HG03354 (cell line): Measurements from ENCODE around the gene FCHSD2.

Experiments used
- ATAC-seq: cut with Tn5 transposase; IDR thresholded peaks from one replicate; pipeline ENCODE4 v1.9.1; 2021; ENCODE audit warnings: mild to moderate bottlenecking; ENCODE audit not compliant: unreplicated experiment, poor library complexity, severe bottlenecking

The FCHSD2 gene

DNA sequence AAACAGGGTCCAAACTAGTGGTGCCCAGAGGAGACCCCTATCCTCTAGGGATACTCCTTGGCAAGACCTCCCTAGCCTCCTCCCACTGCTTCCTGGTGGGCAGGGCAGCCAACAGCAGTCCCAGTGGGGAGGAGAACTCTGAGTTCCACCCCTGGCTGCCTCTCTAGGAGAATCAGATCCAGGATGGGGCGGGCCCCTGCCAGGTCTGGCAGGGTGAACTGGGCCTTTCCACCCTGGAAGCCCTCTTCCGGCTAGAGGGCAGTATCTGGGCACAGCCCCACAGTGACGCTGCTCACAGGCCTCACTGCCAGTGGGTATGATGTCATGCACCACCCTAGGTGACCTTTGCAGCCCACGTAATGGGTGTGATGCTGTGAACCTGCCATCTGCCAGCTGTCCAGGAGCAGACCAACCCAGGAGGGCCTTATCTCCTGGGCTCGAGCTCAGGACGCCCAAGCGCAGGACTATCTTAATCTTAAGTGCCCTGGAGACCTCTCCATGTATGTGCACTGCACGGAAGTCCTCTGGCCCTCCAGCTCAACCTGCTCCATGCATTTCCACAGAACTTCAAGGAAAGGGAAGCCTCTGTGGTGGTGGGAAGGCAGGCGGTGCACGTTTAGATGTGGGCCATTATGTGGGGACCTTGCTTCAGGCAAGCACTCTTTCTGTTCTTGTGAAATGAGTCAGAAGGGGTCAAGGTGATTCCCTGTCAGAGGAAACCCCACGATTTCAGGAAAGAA is 31.8 kb upstream of the FCHSD2 start:
- no peak for ATAC-seq

GRCh38 chr11:73172992-73173656 is 31.0 kb upstream of the FCHSD2 start:
- ATAC-seq = no peak

- no peak for ATAC-seq
Measured at GRCh38 chr11:73171436-73172161, 29.5 kb upstream of the FCHSD2 start.

- no peak for ATAC-seq
Measured at GRCh38 chr11:73170140-73170539, 28.0 kb upstream of the FCHSD2 start.

GRCh38 chr11:73168925-73169579 is 26.9 kb upstream of the FCHSD2 start:
- no peak for ATAC-seq

DNA sequence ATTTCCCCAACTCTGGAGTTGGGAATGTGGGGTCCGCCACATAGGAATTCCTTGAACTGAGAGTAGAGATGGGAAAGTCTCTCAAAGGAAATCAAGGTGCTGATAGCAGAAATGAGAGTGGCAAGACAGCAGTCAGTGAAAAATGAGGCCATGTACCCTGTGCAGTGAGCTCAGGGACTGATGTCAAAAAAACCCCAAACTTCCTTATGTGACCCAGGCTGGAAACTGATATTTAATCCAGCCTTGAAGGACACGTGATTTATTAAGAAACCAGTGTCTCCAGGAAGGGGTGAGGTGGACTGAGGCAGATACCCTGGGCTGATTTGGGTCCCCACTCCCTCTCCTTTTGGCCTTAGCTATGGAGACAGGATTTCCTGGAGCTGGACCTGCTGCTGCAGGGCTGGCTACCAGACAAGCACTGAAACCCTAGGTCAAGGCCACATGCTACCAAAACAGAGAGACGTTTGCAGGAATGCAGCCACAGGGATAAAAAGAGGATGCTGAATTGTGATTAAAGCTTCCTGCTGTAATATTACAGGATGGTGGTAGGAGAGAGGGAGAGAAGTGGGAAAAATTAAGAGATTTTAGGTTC is 25.3 kb upstream of the FCHSD2 start:
- no peak for ATAC-seq

DNA sequence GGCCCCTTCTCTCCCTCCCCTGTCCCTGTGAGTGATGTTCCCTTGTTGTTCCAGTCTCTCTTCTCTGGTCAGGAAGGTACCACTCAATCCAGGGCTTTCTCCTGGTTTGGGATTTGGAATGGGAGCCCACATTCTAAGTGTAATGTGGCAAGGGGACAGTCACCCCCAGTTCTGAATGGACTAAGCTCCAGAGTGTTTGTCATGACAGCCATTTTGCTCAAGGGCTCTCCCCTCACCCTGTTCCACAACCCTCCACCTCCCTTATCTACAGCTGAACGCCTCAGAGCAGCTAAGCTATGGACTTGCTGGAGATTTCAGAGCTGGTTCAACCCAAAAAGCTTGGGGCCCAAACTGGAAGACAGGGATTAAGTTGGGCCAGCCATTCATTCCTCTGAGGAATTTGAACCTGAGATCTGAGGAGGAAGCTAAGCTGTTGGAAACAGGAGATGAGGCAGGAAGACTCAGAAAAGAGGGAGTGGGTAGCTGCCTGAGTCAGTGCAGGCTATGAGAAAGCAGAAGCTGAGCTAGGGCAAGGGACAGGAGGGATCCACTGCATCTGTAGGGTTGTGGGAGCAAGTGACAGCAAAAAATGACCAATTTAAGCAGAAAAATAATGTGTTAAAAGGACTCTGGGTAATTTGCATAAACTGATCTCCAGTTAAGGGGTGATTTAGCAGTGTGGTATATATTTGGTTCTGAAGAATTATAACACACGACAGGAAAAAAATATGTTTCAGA is 22.9 kb upstream of the FCHSD2 start:
- ATAC-seq = no peak

DNA sequence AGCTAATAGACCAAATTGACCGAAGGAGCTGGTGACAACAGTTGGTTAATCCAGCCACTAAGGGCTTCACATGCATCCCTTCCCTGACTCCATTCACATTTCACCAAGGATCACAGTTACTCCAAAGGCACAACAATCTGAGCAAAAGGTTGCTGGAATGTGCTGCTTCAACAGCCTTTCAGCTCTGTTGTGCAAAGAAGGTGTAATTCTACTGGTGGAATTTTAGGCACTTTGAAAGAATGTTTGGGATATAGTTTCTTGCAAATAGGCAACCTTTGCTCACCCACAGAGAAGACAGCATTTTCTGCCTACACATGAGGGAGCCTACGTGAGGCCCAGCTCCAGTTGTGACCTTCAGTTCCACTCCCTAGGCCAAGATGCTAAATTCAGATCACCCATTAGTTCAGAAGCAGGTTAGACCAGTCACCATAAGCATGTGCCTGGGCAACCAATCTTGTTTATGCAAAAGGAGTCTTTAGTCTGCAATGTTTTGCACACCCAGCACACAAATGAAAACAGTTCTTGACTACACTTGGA is 21.6 kb upstream of the FCHSD2 start:
- ATAC-seq = no peak

- ATAC-seq = no peak
Measured at GRCh38 chr11:73162196-73162740, 20.1 kb upstream of the FCHSD2 start.

- ATAC-seq = no peak
Measured at GRCh38 chr11:73160005-73160760, 18.1 kb upstream of the FCHSD2 start.

DNA sequence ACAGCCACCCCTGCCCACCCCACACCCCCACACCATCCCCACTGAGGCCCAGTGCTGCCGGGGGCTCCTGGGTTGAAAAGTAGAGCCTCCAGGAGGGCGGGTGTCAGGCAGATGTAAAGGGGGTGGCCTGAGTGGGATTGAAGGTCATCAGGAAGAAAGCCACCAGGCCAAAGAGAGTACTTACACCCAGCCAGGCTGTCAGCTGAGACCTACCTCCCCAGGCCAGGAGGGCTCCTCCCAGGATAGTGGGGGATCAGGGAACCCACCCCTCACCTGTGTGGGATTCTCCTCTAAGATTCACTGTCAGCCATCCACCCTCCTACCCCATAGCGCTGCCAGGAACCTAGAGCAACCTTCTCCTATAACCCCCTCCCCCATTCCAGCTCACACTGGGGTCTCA is 17.2 kb upstream of the FCHSD2 start:
- ATAC-seq = no peak

DNA sequence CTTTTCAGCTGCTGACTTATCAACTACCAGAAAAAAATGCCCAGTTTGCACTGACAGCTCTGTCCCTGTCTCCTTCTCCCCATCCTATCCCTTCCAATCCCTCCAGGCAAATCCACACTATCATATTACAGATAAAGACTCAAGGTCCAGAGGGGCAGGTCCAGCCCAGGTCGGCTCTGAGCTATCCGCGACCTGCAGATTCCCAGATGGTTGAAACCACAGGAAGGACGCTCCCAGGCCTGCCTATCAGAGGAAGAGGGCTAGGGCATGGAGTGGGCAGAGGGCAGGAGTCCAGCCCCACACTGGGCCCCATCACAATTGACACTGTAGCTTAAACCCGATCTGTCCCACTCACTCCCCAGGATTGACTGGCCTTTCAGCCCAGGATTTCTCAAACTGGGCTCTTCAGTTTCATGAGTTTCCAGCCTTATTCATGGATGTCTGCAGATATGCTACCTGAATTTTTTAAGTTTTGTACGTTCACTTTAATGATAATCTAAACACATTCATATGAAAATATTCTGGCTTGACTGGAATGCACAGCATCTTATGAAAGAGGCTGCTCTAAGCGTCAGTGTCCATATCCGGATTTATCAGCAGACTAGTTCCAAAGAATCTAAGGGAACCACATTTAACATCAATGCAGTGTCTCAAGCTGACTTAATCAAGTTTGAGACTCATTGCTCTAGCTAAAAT is 16.4 kb upstream of the FCHSD2 start:
- ATAC-seq = no peak

DNA sequence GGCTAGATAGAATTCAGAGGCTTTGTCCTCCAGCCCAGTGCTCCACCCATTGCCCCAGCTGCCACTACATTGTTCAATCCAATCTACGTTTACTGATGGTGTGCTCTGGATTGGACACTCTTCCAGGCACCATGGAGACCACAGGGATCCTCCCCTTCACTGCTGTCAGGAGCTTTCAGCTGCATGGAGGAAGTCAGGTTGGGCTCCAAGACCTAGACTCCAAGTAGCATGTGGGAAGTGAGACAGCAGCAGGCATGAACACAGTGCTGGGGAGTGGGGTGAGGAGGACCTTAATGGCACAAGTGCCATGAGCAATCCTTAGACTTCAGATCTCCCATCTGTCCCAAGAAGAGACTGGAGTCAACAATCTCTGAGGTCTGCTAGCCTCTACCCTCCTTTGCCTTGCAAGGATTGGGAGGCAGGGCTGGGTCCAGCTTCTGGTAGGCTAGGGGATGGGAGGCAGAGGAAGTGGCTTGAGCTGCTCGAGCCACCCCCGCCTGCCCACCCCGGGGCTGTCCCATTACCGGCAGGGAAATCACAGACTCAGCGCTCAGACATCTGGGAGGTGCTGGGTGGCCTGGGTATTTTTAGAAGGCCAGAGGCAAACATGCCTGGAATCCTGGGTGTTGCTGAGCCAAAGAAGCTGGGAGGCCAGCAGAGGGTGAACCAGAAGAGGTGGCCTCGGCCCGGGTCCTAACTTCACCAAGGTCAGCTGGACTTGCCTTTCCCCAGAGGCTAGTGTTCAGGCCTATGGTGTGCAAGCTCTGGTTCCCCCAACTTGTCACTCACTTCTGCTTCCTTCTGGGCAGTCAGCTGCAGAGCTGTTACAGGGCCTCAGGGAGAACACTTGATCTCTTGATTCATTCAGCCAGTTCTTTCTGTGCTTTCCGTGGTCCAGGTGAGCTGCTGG is 15.2 kb upstream of the FCHSD2 start:
- ATAC-seq = peak; percentile 34

- ATAC-seq = no peak
Measured at GRCh38 chr11:73156686-73157085, 14.6 kb upstream of the FCHSD2 start.

DNA sequence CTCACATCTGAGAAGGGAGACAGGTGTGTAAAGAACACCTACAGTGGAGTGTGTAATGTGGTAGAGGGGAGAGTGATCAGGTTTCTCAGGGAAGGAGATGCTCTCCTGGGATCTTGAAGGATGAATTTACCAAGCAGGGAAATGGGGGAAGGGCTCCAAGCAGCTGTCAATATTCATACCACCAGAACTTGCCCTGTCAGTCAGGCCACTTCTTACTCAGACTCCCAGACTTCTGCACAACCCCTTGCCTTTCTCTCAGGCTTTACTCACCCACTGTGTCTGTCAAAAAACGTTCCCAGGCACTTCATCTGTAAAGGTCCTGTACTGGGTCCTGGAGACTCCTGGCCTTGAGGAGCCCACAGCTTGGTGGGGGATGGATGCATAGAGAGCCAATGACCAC is 14.0 kb upstream of the FCHSD2 start:
- ATAC-seq = no peak

DNA sequence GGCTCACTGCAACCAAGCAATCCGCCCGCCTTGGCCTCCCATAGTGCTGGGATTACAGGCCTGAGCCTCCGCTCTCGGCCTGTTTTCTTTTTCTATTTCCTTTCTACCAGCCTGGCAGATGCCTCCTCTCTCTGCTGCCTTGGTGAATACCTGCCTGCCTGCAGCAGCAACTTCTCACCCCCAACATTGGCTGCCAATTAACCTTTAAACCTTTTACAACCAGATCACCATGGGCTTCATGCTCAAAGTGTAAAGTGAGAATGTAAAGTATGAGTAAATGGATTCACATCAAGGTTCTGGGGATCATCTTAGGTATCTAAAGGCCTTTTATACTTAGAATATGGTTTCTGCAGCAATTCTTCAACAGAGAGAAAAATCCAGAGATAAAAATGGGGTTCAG is 13.0 kb upstream of the FCHSD2 start:
- ATAC-seq = no peak

DNA sequence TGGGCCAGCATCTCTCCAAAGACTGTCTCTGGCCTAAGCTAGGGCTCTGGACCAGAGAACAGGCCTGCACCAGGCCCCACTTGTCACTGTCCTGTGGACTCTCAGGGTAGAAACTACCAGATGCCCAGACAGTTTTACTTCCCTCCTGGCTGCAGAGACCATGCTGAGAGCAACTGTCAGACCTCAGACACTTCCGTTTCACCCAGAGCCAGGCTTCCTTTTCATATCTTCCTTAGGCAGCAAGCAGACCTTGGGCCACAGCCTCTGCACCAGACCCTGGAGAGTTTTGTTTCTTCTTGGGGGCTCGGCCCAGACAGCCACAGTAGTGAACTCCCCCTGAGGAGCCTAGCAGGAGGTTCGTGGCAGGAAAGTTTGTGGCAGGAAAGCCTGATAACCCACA is 12.1 kb upstream of the FCHSD2 start:
- ATAC-seq = peak; percentile 50
